ENCODE measurements around the gene CACNA1H.

CACNA1H gene

DNA sequence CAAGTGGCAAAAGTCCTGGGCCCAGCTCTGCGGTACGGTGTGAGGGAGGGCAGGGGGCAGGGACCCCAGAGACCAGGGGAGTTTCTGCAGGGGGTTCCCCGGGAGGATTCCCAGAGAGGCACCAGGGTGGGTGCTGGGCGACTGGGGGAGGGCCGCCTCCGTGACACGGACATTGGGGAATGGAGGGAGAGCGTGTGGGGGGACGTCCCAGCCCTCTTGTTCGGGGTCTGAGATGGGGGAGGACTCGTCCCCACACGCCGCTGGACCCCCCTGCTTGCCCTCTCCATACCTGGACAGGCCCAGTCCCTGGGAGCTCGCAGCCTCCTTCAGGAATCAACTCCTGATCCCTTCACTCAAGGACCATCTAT, 30.5 kb upstream of the CACNA1H start:
- DNase-seq (ENCODE audit: low read depth), result no peak

DNA sequence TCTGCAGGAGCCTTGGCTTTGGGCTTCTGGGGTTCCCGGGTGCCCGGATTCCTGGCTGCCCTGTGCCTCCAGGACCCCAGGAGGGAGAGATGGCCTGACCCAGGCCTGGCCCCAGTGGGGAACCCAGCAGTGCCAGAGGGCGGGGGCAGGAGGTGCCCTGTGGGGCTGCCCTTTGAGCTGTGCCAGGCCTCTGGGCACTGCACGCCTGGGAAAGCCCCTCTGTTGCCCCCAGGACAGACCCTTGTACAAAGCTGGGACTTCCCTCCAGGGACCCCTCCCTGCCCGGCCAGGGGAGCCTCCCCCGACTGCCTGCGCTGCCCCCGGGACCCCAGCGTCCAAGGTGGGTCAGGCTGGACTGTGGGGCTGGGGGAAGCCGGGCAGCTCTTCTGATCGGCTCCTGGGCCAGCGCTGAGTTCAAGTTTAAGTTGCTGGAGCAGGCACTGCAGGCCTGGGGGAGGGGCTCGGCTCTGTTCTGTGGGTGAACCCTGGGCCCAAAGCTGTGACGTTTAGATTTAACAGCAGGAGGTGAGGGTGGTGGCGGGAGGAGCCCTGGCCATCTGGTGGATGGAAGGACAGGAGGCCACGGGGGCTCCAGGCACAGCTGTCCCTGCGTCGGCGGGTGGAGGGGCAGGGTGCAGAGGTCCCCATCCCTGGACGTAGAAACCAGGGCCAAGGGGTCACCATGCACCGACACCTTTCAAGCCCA, 29.2 kb upstream of the CACNA1H start:
- DNase-seq (ENCODE audit: low read depth), result no peak

DNA sequence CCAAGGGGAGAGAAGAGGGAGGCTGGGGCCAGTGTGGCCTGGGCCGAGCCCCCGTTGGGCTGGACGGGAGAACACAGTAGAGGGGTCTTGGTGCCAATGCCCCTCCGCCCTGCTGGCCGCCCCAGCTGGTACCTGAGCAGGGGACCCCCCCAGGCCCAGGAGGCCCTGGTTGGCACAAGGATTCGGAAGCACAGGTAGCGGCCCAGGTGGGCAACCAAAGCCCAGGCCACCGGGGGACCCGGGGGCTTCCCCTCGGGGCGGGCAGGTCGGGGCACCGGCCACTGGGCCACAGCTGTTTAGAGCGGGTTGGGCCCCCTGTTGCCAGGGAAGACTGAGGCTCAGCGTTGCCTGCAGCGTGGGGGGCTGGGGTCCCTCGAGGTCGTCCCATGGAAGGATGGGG, 28.6 kb upstream of the CACNA1H start:
- DNase-seq (ENCODE audit: low read depth), result no peak

DNA sequence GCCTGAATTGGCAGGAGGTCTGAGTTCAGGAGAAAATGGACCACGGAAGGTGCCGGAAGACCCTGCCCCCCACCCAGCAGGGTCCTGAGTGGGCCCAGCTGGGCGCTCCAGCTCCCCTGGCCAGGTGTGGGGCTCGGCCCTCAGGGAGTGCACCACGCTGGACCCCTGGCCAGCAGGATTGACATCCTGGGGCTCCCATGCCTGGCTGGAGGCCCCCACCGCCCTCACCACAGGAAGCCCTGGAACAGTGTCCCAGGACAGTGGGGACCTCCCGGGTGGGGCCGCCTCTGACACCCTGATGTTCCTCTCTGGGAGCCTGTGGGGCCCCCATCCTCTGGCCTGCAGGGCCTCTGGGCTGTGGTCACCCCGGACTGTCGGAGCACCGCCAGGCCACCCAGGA, 28.1 kb upstream of the CACNA1H start:
- DNase-seq (ENCODE audit: low read depth), result no peak

DNA sequence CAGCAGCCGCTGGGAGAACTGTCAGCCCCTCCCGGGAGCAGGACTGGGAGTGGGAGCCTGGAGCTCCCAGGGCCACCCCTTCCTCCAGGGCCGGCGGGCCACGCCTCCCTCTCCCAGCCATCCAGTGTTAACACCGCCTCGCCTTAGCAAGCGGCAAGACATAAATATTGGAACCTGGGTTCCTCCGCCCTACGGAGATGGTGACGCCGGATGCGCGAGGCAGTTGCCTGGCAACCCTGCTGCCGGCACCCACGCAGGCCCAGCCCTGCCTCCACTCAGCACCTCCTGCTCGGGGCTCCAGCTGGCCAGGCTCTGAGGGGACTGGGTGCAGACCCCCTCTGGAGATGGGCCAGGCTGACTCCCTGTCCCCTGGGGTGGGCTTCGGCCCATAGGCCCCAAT, 27.4 kb upstream of the CACNA1H start:
- DNase-seq (ENCODE audit: low read depth), result no peak

DNA sequence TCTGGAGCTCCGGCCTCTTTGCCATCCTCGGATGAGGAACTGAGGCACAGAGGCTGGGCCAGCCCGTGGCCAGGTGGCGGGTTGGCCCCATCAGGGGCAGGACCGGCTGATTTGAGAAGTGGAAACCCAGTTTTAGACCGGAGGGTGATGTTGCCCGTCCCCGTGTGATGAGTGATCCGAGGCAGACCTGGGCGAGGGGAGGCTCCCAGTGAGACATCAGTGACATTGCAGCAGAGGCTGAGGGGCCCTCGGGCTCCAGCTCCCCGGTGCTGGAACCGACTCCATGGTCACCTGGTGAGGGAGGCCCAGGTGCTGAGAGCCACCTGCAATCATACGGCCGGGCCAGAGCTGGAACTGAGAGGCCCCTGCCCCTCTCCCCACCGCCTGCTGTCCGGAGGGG, 26.9 kb upstream of the CACNA1H start:
- no peak for DNase-seq (ENCODE audit: low read depth)

DNA sequence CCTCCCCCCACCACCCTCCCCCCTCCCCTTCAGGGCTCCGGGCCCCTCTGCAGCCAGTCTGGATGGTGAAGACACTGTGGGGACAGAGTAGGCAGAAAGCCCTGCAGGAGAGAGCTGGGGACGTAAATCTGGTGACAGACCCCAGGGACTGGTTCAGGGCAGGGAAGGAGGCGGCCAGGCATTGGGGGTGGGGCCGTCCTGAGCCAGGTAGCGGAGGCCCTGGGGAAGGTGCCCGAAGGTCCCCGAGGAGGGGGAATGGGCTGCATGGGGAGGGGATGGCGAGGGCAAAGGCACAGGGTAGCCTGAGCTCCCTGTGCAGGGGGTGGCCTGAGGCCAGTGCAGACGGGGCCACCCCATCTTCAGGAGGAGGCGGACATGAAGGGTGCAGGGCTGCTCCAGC, 26.3 kb upstream of the CACNA1H start:
- no peak for DNase-seq (ENCODE audit: low read depth)

DNA sequence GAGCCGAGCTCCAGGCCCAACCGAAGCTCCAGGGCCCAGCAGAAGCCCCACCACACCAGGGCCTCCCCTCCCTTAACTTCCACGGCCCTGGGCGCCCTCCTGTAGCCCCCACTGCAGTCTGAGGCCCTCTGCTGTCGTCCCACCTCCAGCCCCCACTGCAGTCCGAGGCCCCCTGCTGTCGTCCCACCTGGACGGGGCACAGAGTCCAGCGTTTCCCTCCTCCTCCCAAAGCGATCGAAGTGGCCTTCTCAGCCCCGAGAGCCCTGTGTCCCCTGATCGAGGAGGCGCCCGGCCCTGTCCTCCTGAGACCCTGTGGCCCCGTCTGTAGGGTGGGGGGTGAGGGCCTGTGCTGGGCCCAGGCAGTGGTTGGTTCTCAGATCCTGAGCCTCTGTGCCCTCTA, 25.8 kb upstream of the CACNA1H start:
- no peak for DNase-seq (ENCODE audit: low read depth)

DNA sequence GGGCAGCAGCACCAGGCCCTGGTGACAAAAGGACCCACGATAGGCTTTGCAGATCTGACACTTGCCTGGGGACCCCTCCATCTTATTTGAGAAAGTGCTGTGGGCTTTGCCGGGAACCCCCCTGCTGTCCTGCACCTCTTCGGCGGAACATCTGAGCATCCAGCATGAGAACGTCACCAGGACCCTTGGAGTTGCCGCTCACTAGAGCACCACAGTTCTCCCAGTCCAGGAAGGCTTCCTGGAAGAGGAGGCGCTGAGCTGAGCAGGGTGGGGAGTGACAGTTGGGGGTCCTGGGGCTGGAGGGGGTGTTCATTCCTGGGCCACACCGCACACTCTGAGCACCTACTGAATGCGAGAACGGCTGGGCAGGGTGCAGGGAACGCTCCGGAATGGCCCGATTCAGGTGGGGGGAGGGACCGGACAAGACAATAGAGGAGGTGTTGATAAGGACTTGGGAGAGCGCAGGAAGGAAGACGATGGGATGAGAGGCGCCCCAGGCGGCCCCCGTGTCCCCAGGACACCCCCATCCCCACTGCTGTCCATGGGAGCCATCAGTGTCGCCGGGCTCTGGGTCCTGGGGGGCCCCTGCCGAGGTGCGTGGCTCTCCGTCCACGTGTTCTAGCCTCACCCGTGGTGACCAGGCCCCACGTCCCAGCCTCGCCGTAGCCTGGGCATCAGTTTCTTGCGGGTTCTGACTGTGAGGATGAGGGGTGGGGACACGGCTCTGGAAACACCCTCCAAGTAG, 24.8 kb upstream of the CACNA1H start:
- no peak for DNase-seq (ENCODE audit: low read depth)

DNA sequence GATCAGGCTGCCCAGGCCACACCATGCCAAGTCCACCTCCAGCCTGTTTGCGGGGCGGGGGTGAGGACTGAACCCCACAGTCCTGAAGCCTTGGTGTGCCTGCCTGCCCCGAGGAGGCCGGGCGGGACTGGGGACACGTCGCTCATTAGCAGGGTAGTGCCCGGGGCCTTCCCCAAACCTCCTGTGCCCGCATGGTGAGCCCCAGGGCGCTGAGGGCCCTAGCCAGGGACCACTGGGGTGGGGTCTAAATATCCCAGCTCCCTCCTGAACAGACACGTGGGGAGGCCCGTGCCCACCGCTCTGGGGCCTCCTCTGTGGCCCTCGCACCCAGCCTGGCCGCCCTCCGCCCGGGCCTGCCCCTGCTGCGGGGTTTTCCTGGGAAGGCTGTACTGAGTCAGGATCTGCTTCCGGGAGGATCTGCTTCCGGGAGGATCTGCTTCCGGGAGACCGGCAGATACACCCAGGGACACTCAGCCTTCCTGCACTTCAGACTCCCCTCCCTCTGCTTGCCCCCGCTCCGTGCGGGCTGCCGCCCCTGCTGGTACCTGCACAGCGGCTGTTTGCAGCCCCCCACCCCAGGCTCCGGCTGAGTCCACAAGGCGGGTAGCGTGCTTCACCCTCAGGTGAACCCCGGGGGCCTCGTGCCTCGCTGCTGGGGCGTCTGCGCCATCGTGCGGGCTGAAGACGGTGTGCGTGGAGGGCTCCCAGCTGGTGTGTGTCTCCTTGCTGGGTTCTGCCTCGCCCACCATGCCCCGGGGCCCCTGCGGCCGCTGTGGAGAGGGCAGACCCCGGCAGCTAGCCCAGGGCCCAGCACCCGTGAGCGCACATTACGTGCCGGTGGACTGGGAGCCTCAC, 23.6 kb upstream of the CACNA1H start:
- no peak for DNase-seq (ENCODE audit: low read depth)

DNA sequence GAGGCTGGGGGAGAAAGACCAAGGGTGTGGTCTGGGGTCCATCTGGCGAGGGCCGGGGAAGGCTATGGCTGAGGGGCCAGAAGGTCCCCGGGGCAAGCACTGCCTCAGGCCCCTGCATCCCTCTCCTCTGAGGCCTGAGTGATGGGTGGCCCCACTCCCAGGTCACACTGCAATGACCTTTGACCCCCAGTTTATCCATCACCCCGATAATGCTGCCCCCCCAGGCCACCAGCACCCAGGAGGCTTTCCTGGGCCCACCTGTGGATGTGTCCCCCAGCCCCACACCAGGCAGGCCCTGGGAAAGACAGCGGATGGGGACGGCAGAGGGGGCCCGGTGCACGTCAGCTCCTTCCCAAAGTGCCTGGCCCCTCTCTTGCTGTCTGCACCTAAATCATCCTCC, 22.5 kb upstream of the CACNA1H start:
- DNase-seq (ENCODE audit: low read depth), result no peak

DNA sequence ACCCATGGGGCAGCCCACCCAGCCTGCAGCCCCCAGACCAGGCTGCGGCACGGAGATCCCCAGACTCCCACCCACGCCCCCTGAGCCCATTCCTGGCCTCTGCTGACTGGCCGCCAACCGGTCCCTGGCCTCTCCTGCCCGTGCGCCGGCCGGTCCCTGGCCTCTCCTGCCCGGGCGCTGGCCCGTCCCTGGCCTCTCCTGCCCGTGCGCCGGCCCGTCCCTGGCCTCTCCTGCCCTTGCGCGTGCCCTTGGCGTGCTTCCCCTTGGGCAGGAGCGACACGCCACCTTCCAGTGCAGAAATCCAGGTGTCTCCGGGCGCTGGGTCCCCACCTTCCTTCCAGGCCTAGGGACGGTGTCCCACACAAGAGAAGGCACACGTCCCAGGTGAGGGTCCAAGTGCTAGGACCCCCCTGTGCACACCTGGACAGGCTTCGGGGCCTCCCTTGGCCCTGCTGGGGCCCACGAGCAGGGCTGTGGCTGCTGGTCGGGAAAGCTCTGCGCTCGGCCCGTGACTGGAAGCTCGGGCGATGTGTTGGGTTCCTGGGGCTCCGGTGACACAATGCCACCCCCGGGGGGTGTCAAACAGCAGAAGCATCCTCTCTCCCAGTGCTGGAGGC, 21.4 kb upstream of the CACNA1H start:
- no peak for DNase-seq (ENCODE audit: low read depth)

DNA sequence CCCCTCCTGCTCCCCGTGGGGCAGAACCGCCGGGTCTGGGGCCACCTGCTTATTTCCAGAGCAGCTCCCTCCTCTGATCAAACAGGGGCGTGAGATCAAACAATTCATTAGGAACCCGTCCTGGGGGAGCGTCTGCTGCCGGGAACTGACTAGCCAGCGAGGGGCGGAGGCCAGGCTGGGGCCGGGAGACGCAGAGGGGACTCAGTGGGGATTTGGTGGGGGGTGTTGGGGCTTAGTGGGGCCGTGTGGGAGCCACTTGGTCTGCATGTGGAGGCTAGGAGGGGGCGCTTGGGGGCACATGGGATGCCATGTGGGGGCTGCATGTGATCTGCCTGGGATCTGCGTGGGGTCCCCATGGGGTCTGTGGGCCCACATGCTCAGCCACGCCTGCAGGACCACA, 20.5 kb upstream of the CACNA1H start:
- DNase-seq (ENCODE audit: low read depth), result no peak

DNA sequence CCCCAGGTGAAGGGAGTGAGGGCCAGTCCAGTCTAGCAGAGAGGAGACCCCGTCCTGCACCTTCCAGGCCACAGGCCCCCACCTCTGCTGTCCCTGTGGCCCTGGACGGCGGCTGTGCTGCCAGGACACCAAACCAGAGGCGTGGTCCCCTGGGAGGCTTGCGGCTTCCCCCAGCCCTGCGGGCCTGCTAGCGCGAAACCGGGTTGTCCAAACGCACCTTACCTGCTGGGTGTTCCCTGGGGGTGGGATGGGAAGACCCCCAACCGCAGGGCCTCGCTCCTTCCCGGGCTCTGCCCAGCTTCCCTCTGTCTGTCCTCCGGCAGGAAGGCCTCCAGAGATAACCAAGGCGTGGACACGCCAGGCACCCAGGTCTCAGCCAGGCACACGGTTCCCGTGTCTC, 19.6 kb upstream of the CACNA1H start:
- DNase-seq (ENCODE audit: low read depth), result no peak

DNA sequence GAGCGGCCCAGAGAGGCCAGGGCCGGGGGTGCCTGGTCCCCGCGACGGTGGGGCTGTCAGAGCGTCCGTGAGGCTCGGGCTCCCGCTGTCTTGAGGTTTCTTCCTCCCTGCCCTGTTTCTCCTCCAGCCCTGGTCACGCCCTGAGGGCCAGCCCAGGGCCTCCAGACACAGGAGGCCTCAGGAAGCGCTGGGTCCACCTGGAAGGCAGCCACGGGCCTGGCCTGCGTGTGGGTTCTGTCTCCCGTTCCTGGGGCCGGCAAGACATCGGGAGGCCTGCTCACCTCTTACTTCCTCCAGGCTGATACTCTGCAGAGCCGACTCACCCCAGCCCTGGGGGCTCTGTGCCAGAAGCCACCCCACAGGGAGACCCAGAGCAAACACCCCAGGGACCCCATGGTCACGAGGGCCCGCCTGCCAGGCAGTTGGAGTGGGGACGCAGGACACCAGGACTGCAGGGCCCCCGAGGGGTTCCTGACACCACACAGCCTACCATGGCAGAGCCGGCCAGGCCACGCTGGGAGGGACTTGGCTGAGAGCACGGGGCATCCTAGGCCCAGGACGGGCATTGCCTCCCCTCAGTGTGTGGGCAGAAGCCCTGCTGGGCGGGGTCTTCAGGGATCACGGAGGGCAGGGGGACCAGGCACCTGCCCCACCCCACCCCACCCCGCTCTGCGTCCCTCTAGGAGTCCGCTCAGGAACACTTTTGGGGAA, 18.9 kb upstream of the CACNA1H start:
- no peak for DNase-seq (ENCODE audit: low read depth)

DNA sequence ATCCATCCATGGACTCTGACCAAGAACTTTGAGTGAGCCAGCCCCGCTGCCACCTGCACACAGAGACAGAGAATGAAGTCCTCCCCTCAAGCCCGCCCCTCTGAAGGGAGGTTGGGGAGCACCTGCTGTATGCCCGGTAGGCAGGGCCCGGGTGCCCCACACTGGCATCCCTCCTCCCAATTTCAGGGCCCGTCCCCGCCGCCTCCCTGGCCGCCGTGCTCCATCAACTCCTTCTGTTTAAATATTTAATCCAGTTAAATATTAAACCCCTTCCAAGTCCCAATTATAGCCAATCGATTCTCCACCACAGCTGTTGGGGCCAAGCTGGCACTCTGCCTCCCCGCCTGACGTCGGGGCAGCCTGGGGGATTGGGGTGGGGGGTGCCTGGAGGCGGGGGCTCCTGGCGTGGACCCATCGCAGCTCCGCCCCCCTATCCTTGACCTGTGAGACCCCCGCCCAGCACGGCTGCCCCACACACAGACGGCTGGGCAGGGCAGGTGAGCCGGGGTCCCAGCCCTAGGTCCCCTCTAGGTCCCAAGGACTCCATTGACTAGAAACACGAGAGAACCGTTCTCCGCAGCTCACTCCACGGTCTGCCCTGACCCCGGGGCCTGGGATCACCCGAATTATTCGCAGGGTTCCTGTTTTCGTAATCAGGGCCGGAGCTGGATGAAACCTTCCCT, 18.0 kb upstream of the CACNA1H start:
- DNase-seq (ENCODE audit: low read depth), result no peak

DNA sequence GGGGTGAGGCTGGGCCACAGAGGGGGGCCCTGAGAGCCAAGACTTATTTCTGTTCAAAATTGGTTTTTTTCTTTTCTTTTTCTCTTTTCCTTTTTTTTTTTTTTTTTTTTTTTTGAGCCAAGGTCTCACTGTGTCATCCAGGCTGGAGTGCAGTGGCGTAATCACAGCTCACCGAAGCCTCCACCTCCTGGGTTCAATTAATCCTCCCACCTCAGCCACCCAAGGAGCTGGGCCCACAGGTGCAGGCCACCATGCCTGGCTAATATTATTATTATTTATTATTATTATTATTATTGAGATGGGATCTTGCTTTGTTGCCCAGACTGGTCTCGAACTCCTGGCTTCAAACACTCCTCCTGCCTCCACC, 17.5 kb upstream of the CACNA1H start:
- DNase-seq (ENCODE audit: low read depth), result no peak

DNA sequence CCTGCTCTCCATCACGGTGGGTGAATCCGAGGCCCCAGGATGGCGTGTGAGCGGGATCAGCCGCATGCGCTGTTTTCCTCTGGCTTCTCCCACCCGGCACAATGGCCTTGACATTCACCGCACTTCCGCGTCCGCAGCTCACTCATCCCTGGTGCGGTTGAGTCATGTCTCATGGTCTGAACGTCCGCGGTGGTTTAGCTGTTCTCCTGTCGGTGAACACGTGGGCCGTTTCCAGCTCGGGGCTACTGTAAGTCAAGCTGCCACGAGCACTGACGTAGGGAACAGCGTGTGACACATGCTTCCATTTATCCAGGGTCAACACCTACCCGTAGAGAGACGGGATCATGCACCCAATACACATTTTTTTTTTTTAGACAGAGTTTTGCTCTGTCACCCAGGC, 15.3 kb upstream of the CACNA1H start:
- no peak for DNase-seq (ENCODE audit: low read depth)

DNA sequence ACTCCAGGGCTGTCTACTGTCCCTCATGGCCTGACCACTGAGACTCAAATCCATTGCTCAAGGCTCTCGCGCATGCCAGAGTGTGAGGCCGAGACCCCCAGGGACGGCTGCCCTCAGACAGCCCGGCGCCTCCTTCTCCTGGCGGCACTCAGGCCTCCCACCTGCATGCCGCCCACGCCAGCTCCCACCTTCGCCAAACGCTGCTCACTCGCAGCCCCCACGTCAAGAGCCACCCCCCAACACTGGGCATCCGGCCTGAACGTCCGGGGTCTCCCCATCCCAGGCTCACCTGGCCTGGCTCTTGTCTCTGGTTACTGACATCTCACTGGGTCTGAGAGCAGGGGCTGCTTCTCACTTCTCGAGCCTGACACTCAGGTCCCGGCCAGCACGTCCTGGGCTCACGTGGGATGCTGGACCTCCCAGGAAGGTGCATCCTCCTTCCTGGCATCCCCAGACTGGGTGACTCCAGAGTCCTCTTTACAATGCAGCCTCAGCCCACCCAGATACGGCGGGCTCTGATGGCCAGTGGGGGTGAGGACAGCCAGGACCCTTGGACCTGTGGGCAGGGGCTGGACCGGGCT, 12.2 kb upstream of the CACNA1H start:
- DNase-seq (ENCODE audit: low read depth), result no peak

DNA sequence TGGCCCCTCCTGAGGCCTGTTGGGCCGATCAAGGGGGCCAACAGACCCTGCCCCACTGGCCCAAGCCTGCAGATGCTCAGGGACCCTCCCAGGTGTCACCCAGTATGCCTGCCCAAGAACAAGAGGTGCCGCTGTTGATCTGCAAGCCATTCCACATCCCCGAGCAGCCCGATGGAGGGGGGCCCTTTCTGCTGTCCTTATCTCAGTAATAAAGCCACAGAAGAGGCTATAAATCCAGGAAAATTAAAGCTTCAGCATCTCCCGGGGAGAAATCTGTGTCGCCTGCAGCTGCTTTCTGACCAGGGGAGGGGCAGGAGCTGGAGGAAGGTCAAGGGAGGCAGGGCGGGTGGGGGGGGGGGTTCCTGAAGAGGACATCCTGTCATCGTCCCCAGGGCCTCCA, 11.7 kb upstream of the CACNA1H start:
- no peak for DNase-seq (ENCODE audit: low read depth)

DNA sequence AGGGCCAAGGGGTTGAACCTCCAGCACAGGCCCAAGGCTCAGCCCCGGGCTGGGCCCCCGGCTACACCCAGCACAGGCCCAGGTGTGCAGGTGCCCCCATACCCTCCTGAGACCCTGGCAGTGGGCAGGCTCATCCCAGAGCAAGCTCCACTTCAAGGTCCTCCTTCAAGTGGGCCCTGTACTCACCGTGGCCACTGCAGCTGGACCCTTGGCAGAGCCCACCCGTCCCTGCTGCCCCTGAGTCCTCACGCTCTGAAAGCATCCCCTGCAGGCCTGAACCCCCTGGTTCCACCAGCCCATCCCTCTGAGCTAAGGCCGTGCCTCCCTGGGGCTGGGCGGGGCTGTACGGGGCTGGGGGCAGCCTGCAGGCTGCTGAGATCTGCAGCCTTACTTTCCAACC, 11.2 kb upstream of the CACNA1H start:
- no peak for DNase-seq (ENCODE audit: low read depth)

Data from stromal cell of bone marrow (primary cell).